ENCODE measurements around the gene SFXN1.

The SFXN1 gene

DNA sequence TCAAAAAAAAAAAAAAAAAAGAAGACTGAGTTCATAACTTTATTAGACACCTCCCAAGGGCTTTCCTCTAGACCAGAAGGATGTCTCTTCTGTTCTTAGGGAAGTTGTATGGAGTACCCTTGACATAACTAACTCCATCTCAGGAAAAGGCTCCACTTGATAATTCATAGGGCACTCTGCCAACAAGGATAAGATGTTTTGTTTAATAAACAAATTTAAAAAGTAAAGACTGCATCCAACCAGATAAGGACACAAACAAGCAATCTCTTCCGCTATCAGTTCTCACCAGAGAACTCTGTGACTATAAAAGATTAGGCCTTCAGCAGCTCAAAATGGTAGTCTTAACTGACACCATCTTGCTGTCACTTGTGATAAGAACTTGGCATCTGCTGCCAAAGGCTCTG, 65.8 kb downstream of the SFXN1 start:
- no peak for DNase-seq

DNA sequence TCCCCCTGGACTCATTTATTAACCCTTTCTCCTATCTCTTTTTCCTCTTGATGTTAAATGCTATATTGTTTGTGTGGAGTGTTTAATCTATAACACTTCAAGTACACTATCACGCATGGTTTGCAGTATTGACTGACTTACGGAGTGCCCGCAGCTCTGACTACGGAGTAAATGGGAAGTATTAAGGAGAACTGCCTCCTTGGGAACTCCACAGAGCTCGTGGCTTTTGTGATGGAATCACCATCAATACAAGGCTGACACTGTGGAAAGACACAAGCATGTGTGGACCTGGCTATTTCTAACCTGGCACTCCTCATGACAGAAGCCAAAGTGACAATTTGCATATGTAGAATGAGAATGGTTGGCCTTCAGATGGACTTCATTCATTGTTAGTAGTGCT, 66.2 kb downstream of the SFXN1 start:
- DNase-seq = no peak

DNA sequence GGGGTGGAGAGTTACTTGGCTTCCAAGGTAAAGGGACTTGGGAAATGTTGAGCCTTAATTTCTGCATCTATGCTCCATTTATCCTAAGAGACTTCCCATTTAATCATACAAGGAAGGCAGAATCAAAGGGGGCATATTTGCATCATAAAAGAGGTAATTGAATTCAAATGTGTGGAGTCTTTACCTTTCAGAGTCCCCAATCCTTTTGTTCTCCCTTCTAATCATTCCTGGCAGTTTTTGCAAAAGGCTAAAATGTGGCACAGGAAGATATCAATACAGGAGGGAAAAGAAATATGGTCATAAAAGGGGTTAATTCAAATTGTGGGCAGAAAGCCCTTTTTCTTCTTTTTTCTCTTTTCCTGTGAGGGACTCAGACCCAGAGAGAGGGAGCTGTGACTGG, 69.5 kb downstream of the SFXN1 start:
- DNase-seq = no peak

DNA sequence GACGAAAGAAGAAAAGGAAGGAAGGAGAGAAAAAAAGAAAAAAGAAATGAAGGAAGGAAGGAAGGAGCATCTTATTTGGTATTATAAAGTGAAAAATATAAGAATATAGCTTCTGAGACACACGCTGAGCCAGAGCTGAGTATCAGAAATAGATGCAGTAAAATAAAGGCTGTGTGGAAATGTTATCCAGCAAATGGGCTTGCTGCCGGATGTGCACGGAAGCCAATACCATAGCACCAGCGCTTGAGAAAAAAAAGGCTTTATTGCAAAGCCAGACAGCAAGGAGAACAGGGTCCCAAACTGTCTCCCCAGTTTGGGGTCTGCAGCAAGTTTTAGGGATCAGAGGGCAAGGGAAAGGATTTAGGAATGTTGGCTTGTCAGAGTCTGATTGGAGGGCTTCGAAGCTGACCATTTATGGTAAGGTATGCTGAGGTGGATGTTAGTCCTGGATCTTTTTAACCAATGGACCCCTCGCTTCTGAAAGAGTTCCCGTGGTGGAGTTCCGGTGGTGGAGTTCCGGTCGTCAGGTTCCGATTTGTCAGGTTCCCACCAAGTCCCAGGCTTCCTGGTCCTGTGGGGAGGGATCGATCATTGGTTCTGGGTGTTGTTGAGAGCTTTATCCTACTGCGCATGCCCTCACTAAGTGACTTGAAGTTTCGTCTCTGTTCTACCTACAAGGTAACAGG, 70.4 kb downstream of the SFXN1 start:
- no peak for DNase-seq

- no peak for DNase-seq
Measured at GRCh38 chr5:175550055-175550805, 71.9 kb downstream of the SFXN1 start.

- no peak for DNase-seq
Measured at GRCh38 chr5:175551266-175551665, 72.9 kb downstream of the SFXN1 start.

- no peak for DNase-seq
Measured at GRCh38 chr5:175554296-175554695, 75.9 kb downstream of the SFXN1 start.

DNA sequence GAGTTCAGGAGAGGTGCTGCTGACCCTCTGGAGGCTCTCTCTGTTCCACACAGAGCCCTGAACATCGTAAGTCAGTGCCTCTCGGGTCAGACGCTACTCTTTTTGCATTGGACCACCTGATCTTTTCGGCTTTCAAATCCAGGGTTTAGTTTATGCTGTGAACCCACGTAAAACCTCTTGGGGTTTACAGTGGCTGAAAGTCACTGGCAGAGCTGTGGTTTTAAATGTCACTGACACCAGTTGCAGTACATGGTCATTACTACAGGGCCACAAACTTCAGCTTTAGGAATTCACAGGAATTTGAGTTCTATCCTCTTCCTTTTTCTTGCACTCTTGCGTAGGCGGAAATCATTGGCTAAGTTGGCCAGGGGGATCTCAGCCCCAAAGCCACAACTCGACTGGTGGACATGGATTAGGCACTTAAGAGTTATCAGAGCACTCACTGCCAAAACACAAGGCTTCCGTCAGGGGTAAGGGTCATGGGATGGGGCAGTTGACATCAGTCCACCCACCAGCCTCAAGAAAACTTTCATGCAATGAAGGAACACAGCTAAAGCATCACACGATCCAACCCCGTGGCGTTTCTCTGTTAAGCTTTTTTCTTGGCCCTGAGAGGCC, 76.9 kb downstream of the SFXN1 start:
- DNase-seq = no peak

- no peak for DNase-seq
Measured at GRCh38 chr5:175556794-175557193, 78.4 kb downstream of the SFXN1 start.

GRCh38 chr5:175557778-175558177, 79.4 kb downstream of the SFXN1 start:
- DNase-seq = no peak

DNA sequence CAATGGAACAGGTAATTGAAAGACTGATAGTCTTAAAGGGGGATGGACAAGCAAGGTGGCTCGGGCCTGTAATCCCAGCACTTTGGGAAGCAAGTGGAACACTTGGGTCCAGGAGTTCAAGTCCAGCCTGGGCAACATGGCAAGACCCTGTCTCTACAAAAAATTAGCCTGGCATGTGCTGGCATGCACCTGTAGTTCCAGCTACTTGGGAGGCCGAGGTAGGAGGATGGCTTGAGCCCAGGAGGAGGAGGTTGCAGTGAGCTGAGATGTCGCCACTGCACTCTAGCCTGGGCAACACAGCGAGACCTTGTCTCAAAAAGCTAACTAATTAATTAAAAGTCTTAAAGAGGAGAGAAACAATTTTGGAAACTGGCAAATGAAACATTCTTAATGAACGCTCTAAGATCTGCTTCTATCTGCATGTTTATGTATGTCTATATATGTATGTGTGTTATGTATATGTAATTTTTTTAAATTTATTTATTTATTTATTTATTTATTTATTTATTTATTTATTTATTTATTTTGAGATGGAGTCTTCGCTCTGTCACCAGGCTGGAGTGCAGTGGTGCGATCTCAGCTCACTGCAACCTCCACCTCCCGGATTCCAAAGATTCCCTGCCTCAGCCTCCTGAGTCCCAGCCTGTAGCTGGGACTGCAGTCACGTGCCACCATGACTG, 80.6 kb downstream of the SFXN1 start:
- no peak for DNase-seq

- DNase-seq = no peak
Measured at GRCh38 chr5:175560011-175560410, 81.7 kb downstream of the SFXN1 start.

DNA sequence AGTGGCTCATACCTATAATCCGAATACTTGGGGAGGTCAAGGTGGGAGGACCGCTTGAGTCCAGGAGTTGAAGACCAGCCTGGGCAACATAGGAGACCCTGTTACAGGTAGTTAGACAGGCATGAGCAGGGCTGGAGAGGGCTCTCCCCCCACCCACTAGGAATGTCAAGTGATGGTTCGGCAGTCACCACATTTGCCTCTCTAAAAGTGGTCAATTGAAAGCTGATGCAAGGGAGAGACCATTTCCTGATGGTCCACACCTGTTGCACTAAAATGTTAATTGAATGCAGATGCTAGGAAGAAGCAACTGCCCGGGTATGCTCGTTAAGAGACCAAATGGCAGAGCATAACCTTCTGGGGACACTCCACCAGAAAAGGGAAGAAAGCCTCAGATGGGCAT, 82.7 kb downstream of the SFXN1 start:
- DNase-seq = no peak

GRCh38 chr5:175564716-175565115, 86.4 kb downstream of the SFXN1 start:
- no peak for DNase-seq

- no peak for DNase-seq
Measured at GRCh38 chr5:175566697-175567096, 88.3 kb downstream of the SFXN1 start.

DNA sequence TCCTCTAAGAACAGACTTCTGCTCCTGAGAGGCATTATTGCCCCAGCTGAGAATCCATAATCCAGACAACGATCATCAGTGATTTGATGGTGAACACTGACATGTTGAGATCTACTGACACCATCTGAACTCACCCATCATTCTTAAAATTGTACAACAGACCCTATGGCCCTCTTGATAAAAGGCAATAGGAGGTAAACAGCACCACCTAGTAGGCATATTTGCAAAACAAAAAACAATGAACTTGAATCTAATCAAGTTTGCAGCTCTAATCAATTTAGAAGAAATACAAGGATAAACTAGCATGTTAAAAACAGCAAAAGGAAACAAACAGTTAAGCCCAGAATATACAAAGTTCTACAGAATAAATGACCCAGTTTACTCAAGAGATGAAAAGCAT, 89.6 kb downstream of the SFXN1 start:
- no peak for DNase-seq

DNA sequence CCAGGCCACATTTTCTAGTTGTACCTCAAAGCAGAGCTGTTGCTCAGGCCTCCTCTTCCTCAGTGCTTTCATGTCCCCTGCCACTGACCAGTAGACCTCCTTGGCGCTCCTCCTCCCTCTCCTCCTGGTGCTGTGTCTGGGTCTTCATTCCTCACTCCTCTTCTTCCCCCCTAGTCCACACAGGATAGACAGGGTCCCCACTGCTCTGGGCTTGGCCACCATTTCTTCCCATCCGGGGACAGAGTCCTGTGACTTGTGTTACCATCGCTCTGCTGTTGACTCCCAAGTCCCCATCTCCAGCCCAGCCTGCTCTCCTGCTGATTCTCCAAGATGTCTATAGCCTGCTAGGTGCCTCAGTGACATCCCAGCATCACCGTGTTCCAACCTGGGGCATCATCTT, 91.3 kb downstream of the SFXN1 start:
- DNase-seq = no peak

- no peak for DNase-seq
Measured at GRCh38 chr5:175572886-175573285, 94.5 kb downstream of the SFXN1 start.

- no peak for DNase-seq
Measured at GRCh38 chr5:175573493-175574269, 95.3 kb downstream of the SFXN1 start.

DNA sequence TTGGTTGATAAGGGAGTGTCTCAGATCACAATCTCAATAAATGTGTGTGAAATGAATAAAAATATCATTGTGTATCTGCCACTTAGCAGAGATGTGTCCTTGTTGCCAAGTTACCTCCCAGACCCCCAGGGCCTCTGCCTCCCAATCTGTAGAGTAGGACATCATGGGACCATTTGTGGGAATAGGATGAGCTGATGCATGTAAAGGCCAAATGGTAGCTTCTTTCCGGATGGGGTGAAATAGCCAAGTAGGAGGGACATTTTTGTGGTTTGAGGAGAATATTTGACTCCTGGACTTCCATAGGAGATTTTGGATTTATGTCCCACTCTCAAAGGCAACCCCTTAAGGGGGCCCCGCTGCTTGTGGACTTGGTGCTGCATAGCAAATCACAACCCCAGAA, 96.9 kb downstream of the SFXN1 start:
- no peak for DNase-seq

- no peak for DNase-seq
Measured at GRCh38 chr5:175576096-175576495, 97.7 kb downstream of the SFXN1 start.

DNA sequence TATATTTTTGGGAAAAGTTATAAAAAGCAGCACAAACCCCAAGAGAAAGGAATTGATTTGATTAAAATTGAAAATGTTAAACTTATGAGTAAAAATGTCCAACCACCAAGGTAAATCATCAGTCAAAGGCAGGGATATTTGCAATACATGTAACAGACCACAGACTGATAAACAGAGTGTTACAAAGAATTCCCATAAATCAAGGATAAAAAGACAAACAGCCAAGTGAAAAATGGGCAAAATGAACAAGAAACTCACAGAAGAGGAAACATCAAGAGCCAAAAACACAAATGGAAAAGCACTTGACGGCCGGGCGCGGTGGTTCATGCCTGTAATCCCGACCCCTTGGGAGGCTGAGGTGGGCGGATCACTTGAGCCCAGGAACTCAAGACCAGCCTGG, 98.2 kb downstream of the SFXN1 start:
- DNase-seq = no peak

Data from 8988T (cell line).